Smooth muscle cell (in vitro differentiated cells): ENCODE results near the gene ZNF286A. TPM values are rescaled to one million over a fixed set of nuclear protein-coding genes. Genes with fewer than 3 reads are reported as not detected.

Source experiments
- DNase-seq: peaks from one replicate; lab custom pipeline; 2025; ENCODE audit not compliant: unreplicated experiment; lab: John Stamatoyannopoulos, UW
- H2AFZ ChIP-seq: fragments of 200-600 bp; sonication (generic); 2 replicates; pipeline ENCODE4 v1.6.0; 2016; ENCODE audit warnings: antibody characterized with exemption, low read depth, mild to moderate bottlenecking
- H3F3A ChIP-seq: fragments of 200-600 bp; sonication (generic); 2 replicates; pipeline ENCODE4 v1.6.0; 2017; ENCODE audit warnings: antibody characterized with exemption, low read depth
- H3K27ac ChIP-seq: fragments of 200-600 bp; sonication (generic); 2 replicates; pipeline ENCODE4 v1.5.1; 2016; ENCODE audit warnings: low read depth, mild to moderate bottlenecking
- H3K27me3 ChIP-seq: fragments of 200-600 bp; sonication (generic); 2 replicates; pipeline ENCODE4 v1.6.1; 2016; ENCODE audit warnings: low read depth, mild to moderate bottlenecking
- H3K36me3 ChIP-seq: fragments of 200-600 bp; sonication (generic); 2 replicates; pipeline ENCODE4 v1.5.1; 2016; ENCODE audit warnings: low read depth
- H3K4me1 ChIP-seq: fragments of 200-600 bp; sonication (generic); 2 replicates; pipeline ENCODE4 v1.5.1; 2016; ENCODE audit warnings: low read depth
- H3K4me2 ChIP-seq: fragments of 200-600 bp; sonication (generic); 2 replicates; pipeline ENCODE4 v1.6.0; 2016; ENCODE audit warnings: mild to moderate bottlenecking
- H3K4me3 ChIP-seq: fragments of 200-600 bp; sonication (generic); 2 replicates; pipeline ENCODE4 v1.5.1; 2016; ENCODE audit warnings: mild to moderate bottlenecking
- H3K79me2 ChIP-seq: fragments of 200-600 bp; sonication (generic); 2 replicates; pipeline ENCODE4 v1.6.0; 2016; ENCODE audit warnings: low read depth, mild to moderate bottlenecking
- H3K9ac ChIP-seq: fragments of 200-600 bp; sonication (generic); 2 replicates; pipeline ENCODE4 v1.6.0; 2016; ENCODE audit warnings: low read depth
- H3K9me3 ChIP-seq: fragments of 200-600 bp; sonication (generic); replicated peaks from 2 replicates; pipeline ENCODE4 v1.5.1; 2016; ENCODE audit warnings: low read depth
- H4K20me1 ChIP-seq: fragments of 200-600 bp; sonication (generic); 2 replicates; pipeline ENCODE4 v1.6.0; 2016; ENCODE audit warnings: low read depth
- CTCF ChIP-seq: fragments of 200-600 bp; sonication (generic); IDR thresholded peaks from 2 replicates; pipeline ENCODE4 v1.5.1; 2017; ENCODE audit warnings: borderline replicate concordance, mild to moderate bottlenecking, antibody characterized with exemption; ENCODE audit not compliant: insufficient read depth, poor library complexity, severe bottlenecking
- WGBS: methylation state at CpG from one replicate; pipeline ENCODE4 v1.1.7; 2016; ENCODE audit warnings: low lambda C conversion rate; 5-methylcytosine and 5-hydroxymethylcytosine counted together
- polyA plus RNA-seq: library from polyadenylated mRNA; unstranded; fragments of >200 nt; fragmentation: Nextera tagmentation; extraction: Ambion mirVana; gene quantifications from 2 replicates; pipeline ENCODE4 v1.2.1, GENCODE V29; 2016
- total RNA-seq: library from RNA; depleted of rRNA; stranded (reverse); fragments of >200 nt; gene quantifications from 2 replicates; pipeline ENCODE4 v1.2.3, GENCODE V29; 2014

The ZNF286A gene
- total and polyA plus RNA-seq, 2 experiments from 2014 or later, result 9.2 to 52.8 TPM

GRCh38 chr17:15658296-15658695 lies 41.3 kb upstream of the ZNF286A start:
- peaks cover 19% of the 10 kb centered on the region for H3K4me1 ChIP-seq
- no peaks in the 10 kb centered on the region for H4K20me1 ChIP-seq
- H3F3A ChIP-seq, result peaks cover 3% of the 10 kb centered on the region
- H3K4me2 ChIP-seq, result no peak overlapping the region
- no peaks in the 10 kb centered on the region for H3K27me3 ChIP-seq
- H3K9me3 ChIP-seq, result no peaks in the 10 kb centered on the region
- H3K36me3 ChIP-seq, result no peaks in the 10 kb centered on the region
- H3K79me2 ChIP-seq, result no peaks in the 10 kb centered on the region
- H3K9ac ChIP-seq, result peak overlapping the region; percentile 68
- TF ChIP-seq CTCF, result no peak
- WGBS, result 77% methylated on average over 3 of the region's 3 CpGs
- peak overlapping the region; percentile 84 for H3K27ac ChIP-seq
- H3K4me3 ChIP-seq, result no peak overlapping the region
- H2AFZ ChIP-seq, result no peak overlapping the region
- DNase-seq, result no peak

- Histone ChIP-seq H3K9me3 (no peaks in the 10 kb centered on the region), H3K9ac (no peak overlapping the region), H3K4me2 (no peak overlapping the region), H3K79me2 (no peaks in the 10 kb centered on the region), H2AFZ (no peak overlapping the region), H3K27ac (peak overlapping the region; percentile 84), H3K4me1 (peaks cover 13% of the 10 kb centered on the region), H3K36me3 (no peaks in the 10 kb centered on the region), H3K27me3 (no peaks in the 10 kb centered on the region), H3F3A (peaks cover 3% of the 10 kb centered on the region), H3K4me3 (no peak overlapping the region), H4K20me1 (no peaks in the 10 kb centered on the region)
- 91% methylated on average over 6 of the region's 6 CpGs for WGBS
- DNase-seq, result no peak
- TF ChIP-seq CTCF, result no peak
These were observed 40.3 kb upstream of the ZNF286A start for GRCh38 chr17:15659236-15659635.

GRCh38 chr17:15659663-15660062 lies 39.9 kb upstream of the ZNF286A start:
- Histone ChIP-seq H3K9me3 (no peaks in the 10 kb centered on the region), H3K79me2 (no peaks in the 10 kb centered on the region), H3F3A (peaks cover 3% of the 10 kb centered on the region), H3K27ac (peak overlapping the region; percentile 84), H3K4me1 (peaks cover 9% of the 10 kb centered on the region), H3K27me3 (no peaks in the 10 kb centered on the region), H3K36me3 (no peaks in the 10 kb centered on the region), H2AFZ (no peak overlapping the region), H4K20me1 (no peaks in the 10 kb centered on the region), H3K4me2 (no peak overlapping the region), H3K4me3 (no peak overlapping the region), H3K9ac (no peak overlapping the region)
- TF ChIP-seq CTCF, result no peak
- 63% methylated on average over 4 of the region's 4 CpGs for WGBS
- no peak for DNase-seq

- H3K4me1 ChIP-seq, result peaks cover 4% of the 10 kb centered on the region
- no peak for DNase-seq
- no peak for TF ChIP-seq CTCF
- H2AFZ ChIP-seq, result no peak overlapping the region
- H4K20me1 ChIP-seq, result no peaks in the 10 kb centered on the region
- no peaks in the 10 kb centered on the region for H3K27me3 ChIP-seq
- H3K79me2 ChIP-seq, result no peaks in the 10 kb centered on the region
- H3F3A ChIP-seq, result peaks cover 3% of the 10 kb centered on the region
- no peak overlapping the region for H3K4me2 ChIP-seq
- H3K9ac ChIP-seq, result no peak overlapping the region
- no peaks in the 10 kb centered on the region for H3K36me3 ChIP-seq
- H3K27ac ChIP-seq, result no peak overlapping the region
- H3K9me3 ChIP-seq, result no peaks in the 10 kb centered on the region
- 83% methylated on average over 3 of the region's 3 CpGs for WGBS
- H3K4me3 ChIP-seq, result no peak overlapping the region
These were observed 39.5 kb upstream of the ZNF286A start for GRCh38 chr17:15660077-15660476.
